Upper lobe of right lung (tissue), 1 donor: ENCODE results near the gene ACYP2. TPM values are rescaled to one million over a fixed set of nuclear protein-coding genes. Genes with fewer than 3 reads are reported as not detected.

Experiments
- ATAC-seq: fragments of 200-7000 bp; cut with Tn5 transposase; one replicate; pipeline ENCODE4 v1.9.1; 2020; ENCODE audit warnings: mild to moderate bottlenecking, moderate library complexity
- DNase-seq: peaks from one replicate; pipeline ENCODE4 v3.0.0-alpha.2; 2020
- H3K27ac ChIP-seq: fragments of 200-600 bp; one replicate; pipeline ENCODE4 v1.8.0; 2022
- H3K27me3 ChIP-seq: fragments of 200-600 bp; one replicate; pipeline ENCODE4 v1.8.0; 2022; ENCODE audit warnings: mild to moderate bottlenecking
- H3K36me3 ChIP-seq: fragments of 200-600 bp; one replicate; pipeline ENCODE4 v1.8.0; 2022
- H3K4me1 ChIP-seq: fragments of 200-600 bp; one replicate; pipeline ENCODE4 v1.8.0; 2022
- H3K4me3 ChIP-seq: fragments of 200-600 bp; one replicate; pipeline ENCODE4 v1.8.0; 2022; ENCODE audit warnings: mild to moderate bottlenecking
- H3K9me3 ChIP-seq: fragments of 200-600 bp; one replicate; pipeline ENCODE4 v1.8.0; 2022
- intact Hi-C: fragments of 100-400 bp; cut with DNase I; formaldehyde crosslinking; loops from one replicate; pipeline ENCODE4 v1.11.0; 2022
- total RNA-seq: library from RNA; stranded (reverse); fragmentation: NEBNext Ultra II Directional; extraction: Animal tissue kit (Norgen Biotek cat#: 25700); gene quantifications from one replicate; pipeline ENCODE4 v1.2.1, GENCODE V29; 2021
- TF ChIP-seq, protein P1 (sequence below): fragments of 200-600 bp; IDR thresholded peaks from one replicate; pipeline ENCODE4 v1.8.0; 2022; ENCODE audit warnings: antibody characterized with exemption
- donor health status: DM: no; HTN: yes; CAD: no; lungs with severe emphysema.

Gene ACYP2
- total RNA-seq, 1 donor from 2014 or later = 14.0 TPM

DNA sequence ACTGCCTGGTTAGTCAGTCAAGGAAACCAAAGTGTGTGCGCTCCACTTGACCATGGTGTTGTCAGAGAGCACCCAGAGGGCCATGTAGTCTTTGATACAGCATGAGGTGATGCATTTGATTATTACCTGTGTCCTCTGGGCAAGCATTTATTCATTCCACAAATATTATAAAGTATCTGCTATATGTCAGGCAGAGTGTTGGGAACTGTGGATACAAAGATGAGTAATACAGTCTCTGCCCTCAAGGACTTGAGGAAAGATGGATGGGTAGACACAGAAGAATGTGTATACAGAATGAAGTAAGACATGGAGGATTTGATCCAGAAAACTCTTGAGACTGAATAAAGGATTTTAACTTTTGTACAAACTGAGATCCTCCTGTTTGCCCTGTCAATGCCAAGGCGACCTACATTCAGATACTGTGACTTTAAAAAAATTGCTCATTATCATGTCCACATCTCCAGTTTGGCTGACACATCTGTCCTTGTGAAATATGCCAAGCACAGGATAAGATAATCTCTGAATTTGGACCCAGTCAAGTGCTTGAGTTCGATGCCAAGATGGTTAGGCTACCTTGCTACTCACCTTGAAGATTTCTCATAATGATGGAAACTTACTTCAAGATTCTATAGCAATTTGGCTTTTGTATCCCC, 50.8 kb downstream of the ACYP2 start:
- H3K4me1 ChIP-seq = no peaks in the 10 kb centered on the region
- H3K27me3 ChIP-seq = no peaks in the 10 kb centered on the region
- intact Hi-C loops = no loop called here
- TF ChIP-seq, protein P1, sequence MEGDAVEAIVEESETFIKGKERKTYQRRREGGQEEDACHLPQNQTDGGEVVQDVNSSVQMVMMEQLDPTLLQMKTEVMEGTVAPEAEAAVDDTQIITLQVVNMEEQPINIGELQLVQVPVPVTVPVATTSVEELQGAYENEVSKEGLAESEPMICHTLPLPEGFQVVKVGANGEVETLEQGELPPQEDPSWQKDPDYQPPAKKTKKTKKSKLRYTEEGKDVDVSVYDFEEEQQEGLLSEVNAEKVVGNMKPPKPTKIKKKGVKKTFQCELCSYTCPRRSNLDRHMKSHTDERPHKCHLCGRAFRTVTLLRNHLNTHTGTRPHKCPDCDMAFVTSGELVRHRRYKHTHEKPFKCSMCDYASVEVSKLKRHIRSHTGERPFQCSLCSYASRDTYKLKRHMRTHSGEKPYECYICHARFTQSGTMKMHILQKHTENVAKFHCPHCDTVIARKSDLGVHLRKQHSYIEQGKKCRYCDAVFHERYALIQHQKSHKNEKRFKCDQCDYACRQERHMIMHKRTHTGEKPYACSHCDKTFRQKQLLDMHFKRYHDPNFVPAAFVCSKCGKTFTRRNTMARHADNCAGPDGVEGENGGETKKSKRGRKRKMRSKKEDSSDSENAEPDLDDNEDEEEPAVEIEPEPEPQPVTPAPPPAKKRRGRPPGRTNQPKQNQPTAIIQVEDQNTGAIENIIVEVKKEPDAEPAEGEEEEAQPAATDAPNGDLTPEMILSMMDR = no peak
- H3K36me3 ChIP-seq = no peaks in the 10 kb centered on the region
- ATAC-seq (no peak), DNase-seq (no peak)
- no peak overlapping the region for H3K27ac ChIP-seq
- no peaks in the 10 kb centered on the region for H3K9me3 ChIP-seq
- H3K4me3 ChIP-seq = no peak overlapping the region

DNA sequence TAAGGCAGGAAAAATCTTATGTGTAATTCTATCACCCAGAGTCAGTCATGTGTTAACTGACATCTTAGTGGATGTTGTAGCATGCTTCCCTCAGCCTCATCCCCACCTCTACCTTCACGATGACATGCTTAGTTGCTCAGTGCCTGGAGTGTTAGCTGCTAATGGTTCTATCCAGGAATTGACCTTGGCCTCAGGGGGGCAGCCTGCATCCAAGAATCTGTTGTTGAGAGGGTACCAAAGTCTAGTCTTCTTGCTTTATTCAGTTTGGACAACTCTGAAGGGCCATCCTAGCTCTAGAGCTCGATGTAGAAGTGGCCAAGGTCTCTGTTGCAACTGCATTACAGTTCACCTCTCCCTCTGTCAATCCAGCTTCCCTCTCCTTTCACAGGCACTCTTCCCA, 61.2 kb downstream of the ACYP2 start:
- TF ChIP-seq, protein P1 = peak; percentile 48
- H3K27me3 ChIP-seq = no peaks in the 10 kb centered on the region
- DNase-seq (peak; percentile 64), ATAC-seq (peak; percentile 90)
- intact Hi-C loops = no loop called here
- H3K36me3 ChIP-seq = no peaks in the 10 kb centered on the region
- H3K4me3 ChIP-seq = no peak overlapping the region
- H3K9me3 ChIP-seq = no peaks in the 10 kb centered on the region
- H3K4me1 ChIP-seq = no peaks in the 10 kb centered on the region
- no peak overlapping the region for H3K27ac ChIP-seq

GRCh38 chr2:54183281-54183680, 67.9 kb downstream of the ACYP2 start:
- TF ChIP-seq, protein P1 = no peak
- Histone ChIP-seq H3K27ac (no peak overlapping the region), H3K36me3 (no peaks in the 10 kb centered on the region), H3K4me1 (no peaks in the 10 kb centered on the region), H3K9me3 (no peaks in the 10 kb centered on the region), H3K4me3 (no peak overlapping the region), H3K27me3 (no peaks in the 10 kb centered on the region)
- intact Hi-C loops = no loop called here
- DNase-seq (no peak), ATAC-seq (no peak)

DNA sequence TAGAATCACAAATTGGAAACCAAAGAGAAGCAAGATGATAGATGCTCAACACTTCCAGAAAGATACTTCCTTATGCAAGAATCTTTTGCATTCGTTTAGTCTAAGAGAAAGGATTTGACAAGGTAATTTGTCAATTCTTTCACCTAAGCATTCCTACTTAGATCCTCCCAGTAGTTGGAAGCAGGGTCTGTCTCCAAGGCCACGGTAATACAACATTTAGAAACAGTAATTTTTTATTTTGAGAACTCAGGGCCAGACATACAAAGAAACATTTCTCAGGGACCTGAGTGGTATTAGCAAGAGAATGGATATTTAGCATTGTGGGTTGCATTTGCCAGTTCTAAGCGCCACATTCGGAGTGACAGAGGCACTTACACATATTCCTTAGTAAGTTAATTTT, 68.6 kb downstream of the ACYP2 start:
- no peak for ATAC-seq

DNA sequence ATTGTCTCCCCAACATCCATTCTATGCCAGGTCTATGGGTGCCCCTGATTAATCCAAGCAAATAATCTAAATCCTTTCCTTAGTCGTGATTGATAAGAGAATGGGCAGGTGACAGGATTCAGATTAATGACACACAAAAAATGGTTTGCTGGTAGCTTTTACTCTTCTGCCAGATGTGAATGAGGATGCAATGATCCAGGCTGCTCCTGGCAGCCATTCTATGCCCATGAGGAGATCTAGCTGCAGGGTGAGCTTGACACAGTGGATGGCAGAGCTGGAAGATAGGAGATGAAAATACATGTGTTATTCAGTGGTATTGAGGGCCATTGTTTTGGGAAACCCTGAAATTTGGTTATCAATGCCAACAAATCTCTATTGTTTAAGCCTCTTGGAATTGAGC, 69.7 kb downstream of the ACYP2 start:
- ATAC-seq (no peak), DNase-seq (no peak)
- intact Hi-C loops = no loop called here
- H3K4me1 ChIP-seq = no peaks in the 10 kb centered on the region
- no peaks in the 10 kb centered on the region for H3K9me3 ChIP-seq
- TF ChIP-seq, protein P1 = no peak
- H3K27me3 ChIP-seq = no peaks in the 10 kb centered on the region
- no peaks in the 10 kb centered on the region for H3K36me3 ChIP-seq
- no peak overlapping the region for H3K27ac ChIP-seq
- H3K4me3 ChIP-seq = no peak overlapping the region

More for the DNA sequence above, 68.6 kb downstream of the ACYP2 start:
- no peaks in the 10 kb centered on the region for H3K36me3 ChIP-seq
- no peaks in the 10 kb centered on the region for H3K4me1 ChIP-seq
- no peaks in the 10 kb centered on the region for H3K27me3 ChIP-seq
- no peaks in the 10 kb centered on the region for H3K9me3 ChIP-seq
- H3K27ac ChIP-seq = no peak overlapping the region
- TF ChIP-seq, protein P1 = no peak
- H3K4me3 ChIP-seq = no peak overlapping the region
- intact Hi-C loops = no loop called here
- no peak for DNase-seq

GRCh38 chr2:54187331-54187730, 71.9 kb downstream of the ACYP2 start:
- DNase-seq (no peak), ATAC-seq (no peak)
- H3K36me3 ChIP-seq = no peaks in the 10 kb centered on the region
- H3K9me3 ChIP-seq = no peaks in the 10 kb centered on the region
- intact Hi-C loops = no loop called here
- TF ChIP-seq, protein P1 = no peak
- no peak overlapping the region for H3K4me3 ChIP-seq
- H3K27me3 ChIP-seq = no peaks in the 10 kb centered on the region
- H3K4me1 ChIP-seq = no peaks in the 10 kb centered on the region
- no peak overlapping the region for H3K27ac ChIP-seq
